ENCODE results near the gene TMEM117.

TMEM117 gene

DNA sequence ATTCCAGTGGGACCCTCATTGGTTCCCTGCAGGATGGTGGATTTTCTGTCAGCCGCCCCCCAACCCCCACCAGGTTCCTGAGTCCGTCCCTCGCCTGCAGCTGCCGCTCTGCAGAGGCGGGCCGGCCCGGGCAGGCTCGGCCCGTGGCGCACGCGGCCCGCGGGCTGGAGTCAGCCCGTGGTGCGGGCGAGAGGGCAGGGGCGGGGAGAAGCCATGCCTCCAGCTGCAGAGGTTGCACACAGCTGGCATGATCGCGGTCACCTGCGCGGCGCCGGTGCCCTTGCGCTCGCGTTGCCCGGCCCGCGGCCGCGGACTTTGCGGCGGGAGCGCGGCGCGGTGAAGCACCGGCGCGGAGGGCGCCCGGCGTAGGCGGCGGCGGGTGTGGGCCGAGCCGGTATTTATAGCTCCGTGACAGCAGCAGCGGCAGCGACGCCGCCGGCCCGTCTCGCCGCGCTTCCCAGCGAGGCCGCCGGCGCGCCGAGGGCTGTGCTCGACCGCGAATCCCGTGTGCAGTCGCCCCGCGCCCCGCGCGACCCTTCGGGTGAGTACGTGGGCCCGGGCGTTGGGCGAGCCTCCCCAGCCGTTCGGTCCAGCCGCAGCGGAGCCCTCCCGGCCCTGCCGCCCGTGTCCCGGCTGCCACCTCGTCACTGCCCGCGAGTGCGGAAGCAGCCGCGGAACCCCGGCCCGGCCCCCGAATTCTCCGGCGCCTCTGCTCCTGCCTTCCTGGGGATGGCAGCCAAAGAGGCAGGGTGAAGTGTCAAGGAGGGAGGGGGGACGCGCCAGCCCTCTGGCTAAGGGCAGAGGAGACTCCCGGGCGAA, at the start of gene TMEM117:
Gene TMEM117, plus strand, starts transcription at position 426 of the 819 bp plus-strand sequence.
- DNase-seq: no peak

DNA sequence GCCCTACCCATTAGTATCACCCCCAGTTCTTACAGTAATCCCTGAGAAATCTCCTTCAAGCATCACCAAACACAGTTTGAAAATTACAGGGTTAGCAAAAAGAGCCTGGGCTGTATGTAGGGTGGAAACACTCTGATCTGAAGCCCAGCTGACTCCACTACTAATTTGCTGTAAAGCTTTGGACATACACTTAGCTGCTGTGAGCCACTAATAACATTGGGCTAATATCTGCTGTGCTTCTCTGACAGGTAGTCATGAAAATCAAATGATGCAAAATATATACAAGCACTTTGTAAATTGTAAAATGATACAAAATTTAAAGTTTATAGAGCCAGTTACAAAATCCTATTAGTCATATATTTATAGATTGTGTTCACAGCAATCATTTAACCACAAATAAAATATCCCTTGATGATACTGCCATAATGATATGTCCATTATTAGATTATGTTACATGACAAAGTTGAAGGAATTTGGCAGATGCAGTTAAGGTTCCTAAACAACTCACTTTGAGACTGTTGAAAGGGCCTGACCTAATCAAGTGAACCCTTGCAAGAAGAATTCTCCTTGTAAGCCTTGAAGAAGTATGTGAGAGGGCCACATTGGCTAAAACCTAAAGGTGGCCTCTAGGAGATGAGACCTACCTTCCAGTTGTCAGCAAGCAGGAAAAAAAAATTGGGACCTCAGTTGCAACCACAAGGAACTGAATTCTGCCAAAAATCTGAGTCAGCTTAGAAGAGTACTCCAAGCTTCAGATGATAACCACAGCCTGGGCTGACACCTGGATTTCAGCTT, 48.8 kb upstream of the TMEM117 start:
- DNase-seq: no peak

DNA sequence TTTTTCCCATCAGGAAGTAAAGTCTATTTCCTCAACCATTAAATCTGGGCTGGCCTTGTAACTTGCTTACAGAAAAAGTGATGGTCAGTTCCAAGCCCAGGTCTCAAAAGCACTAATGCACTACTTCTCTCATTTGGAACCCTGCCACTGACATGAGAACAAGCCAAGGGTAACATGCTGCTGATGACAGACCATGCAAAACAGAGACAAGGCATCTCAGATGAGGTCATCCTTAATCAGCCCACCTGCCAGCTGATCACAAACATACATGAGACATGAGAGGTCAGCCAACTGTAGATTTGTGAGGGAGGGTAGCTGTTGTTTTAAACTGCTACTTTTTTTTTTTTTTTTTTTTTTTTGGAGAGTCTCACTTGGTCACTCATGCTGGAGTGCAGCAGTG, 45.9 kb upstream of the TMEM117 start:
- DNase-seq: no peak

- no peak for DNase-seq
Observed at GRCh38 chr12:43795716-43796280, 40.1 kb upstream of the TMEM117 start.

GRCh38 chr12:43797561-43798217, 38.2 kb upstream of the TMEM117 start:
- DNase-seq: no peak

GRCh38 chr12:43805149-43805859, 30.6 kb upstream of the TMEM117 start:
- DNase-seq: peak in 1 of 2 experiments; percentile 15

DNA sequence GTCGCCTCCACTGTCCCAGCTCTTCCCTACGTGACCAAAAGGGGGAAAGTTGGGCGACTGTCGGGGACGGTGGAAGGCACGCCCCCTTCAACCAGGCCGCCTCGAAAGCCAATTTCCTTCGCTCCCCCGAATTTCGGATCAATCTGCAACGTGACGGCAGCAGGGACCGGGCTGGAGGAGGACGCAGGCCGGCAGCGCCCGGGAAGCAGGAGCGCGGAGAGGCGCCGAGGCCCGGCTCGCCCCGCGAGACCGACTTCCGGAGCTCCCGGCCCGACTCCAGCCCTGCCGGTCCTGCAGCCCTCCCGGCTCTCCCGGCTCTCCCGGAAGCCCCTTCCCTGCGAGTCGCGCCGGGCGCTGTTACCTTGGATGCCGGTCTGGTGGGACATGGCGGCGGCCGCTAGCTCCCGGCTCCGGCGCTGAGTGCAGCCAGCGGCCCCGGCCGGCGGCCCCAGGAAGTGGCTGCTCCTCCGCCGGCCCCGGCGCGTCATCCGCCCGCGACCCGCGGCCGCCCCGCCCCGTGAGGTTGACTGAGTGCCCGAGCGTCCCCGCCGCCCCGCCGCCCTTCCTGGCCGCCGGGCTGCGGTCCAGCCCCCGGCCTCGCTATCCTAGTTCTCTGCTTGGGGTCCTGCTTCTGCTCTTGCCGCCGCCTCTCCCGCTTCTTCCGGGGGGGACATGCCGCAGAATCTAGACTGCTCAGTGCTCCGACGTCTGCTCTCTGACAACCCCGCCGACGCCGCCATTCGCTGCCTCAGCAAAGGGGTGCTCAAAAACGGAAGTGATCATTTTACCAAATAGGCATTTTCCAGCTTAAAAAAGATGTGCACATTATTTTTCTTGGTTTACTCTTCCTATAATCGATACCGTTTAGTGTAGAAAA, 29.8 kb upstream of the TMEM117 start, which contains the start of gene TWF1:
Gene TWF1, minus strand, starts transcription at position 458 of the 877 bp plus-strand sequence. Its CDS starts 72 bp downstream, at position 386.
- peak; percentile 64 for DNase-seq

GRCh38 chr12:43806737-43807072, 29.2 kb upstream of the TMEM117 start:
- no peak for DNase-seq

DNA sequence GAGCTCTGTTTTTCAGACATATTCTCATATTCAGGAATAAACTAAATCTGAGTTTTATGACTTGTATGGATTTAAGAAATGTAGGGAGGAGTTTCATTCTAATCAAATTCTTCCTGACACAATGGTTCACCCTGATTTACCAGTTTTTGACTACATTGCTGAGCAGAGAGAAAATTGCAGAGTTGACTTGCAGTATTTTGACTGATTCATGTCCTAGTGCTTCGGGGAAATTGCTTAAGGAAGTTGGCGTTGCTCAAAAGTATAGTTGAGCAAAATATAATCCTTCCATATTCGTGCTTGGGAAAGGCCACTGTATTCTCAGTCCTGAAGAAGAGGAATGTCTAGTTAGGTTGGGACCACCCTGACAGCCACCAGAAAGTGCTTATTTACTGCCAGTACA, 28.5 kb upstream of the TMEM117 start:
- DNase-seq: no peak

DNA sequence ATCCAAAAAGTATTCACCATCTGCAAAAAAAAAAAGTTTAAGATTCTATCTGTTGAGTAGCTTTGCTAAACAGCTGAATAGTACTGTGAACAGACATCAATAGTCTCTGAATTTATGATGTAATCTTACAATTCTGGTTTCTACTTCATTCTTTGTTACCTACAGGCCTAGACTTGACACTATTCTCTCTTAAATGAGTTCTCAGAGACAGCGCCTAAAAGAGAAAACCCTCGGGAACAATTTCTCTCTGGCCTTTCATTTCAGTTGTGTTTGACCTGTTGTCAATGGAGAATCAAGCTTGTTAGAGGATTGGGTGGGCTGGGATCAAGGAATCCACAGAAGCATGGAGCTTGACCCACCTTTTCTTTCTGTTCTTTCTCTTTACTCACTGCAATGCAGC, 23.8 kb upstream of the TMEM117 start:
- DNase-seq: no peak

- DNase-seq: no peak
Observed at GRCh38 chr12:43812926-43813325, 23.0 kb upstream of the TMEM117 start.

DNA sequence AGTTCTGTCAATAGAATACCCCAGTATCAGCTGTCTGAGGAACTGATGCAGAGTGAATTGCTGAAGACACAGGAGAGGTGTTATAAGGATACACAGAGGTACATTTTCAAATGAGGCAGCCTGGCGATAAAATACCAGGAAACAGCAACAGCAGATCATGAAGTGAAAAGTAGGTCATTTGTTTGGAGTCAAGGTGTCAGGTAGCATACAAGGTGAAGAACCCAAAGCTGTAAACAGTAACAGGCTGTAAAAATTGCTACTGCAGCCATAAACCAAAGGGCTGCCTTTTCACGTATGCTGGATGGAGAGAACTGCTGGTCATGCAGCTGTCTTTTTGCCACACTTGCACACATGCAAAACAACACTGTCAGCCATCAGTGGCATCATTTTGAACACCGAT, 20.5 kb upstream of the TMEM117 start:
- no peak for DNase-seq

GRCh38 chr12:43816168-43816567, 19.7 kb upstream of the TMEM117 start:
- no peak for DNase-seq

DNA sequence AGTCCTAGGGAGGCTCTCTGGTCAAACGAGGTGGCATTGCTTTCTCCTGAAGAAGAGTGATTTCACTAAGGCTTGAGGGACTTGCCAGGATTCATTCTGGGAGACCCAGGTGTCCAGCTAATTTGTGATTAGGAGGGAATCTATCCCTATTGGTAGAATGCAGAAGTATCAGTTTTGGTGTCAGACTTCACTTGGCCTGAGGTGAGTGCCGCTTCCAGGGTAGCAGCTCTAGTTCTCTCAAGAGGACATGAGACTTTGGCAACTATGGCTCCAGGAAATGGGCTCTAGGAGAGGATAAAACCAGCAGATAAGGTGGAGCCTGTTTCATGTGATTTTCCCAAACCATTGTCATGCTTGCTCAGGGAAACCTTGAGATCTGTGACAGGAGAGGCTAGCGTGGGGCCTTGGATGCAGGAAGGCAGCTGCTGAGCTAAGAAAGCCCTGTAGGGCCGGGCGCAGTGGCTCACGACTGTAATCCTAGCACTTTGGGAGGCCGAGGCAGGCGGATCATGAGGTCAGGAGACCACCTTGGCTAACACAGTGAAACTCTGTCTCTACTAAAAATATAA, 11.6 kb upstream of the TMEM117 start:
- DNase-seq: no peak

DNA sequence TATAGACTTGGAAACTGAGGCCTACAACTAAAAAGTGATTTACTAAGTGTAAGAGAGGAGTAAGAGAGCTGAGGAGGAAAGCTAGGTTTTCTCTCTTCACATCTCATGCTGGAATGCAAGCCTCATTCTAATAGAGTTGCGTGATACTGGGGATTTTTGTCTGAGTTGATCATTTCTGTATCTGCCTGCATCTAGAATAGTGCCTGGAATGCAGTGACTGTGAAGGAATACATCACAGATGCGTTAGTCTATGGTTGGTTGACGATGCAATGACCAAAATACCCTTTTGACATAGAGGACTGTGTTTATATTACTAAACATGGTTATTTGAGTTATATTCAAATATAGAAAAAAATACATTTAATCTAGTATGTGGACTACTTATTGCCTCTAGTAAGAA, 9.2 kb upstream of the TMEM117 start:
- DNase-seq: no peak

DNA sequence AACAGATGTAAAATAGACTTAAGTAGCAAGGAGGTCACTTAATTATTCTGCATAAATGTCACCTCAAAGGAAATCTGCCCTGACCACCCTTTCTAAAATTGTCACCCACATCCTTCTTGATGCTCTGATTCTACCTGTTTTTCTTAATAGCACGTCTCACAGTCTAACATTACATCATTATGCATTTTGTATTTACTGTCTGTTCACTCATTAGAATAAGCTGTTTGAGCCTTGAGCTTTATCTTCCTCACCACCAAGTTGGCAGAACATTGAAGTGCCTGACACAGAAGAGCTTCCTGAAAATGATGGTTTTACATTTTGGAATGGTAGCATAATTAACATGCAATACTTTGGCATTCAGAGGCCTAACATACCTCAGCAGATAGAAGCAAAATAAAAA, 8.8 kb upstream of the TMEM117 start:
- DNase-seq: no peak

GRCh38 chr12:43832463-43833168, 3.3 kb upstream of the TMEM117 start:
- DNase-seq: peak; percentile 34 to 51

DNA sequence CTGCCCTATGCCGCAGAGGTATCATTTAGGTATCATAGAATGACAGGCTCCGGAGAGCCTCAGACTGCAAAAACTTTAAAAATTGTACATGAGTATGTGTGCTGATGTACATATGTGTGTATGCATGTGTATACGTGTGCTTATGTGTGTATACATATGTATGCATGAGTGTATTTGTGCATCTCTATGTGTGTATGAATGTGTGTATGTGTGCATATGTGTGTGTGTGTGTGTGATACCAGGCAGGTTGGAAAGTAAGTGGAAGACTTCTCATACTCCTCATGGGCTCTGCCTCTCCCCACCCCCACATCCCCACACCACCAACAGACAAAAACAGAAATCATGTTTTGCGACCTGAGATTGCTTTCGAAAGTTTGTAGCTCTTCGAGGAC, 621 bp upstream of the TMEM117 start:
- no peak for DNase-seq

- no peak for DNase-seq
Observed at GRCh38 chr12:43836475-43836989, 651 bp downstream of the TMEM117 start.

GRCh38 chr12:43840338-43840737, 4.5 kb downstream of the TMEM117 start:
- no peak for DNase-seq
